ENCODE measurements around the gene CFAP299.

- TF ChIP-seq, protein P1, sequence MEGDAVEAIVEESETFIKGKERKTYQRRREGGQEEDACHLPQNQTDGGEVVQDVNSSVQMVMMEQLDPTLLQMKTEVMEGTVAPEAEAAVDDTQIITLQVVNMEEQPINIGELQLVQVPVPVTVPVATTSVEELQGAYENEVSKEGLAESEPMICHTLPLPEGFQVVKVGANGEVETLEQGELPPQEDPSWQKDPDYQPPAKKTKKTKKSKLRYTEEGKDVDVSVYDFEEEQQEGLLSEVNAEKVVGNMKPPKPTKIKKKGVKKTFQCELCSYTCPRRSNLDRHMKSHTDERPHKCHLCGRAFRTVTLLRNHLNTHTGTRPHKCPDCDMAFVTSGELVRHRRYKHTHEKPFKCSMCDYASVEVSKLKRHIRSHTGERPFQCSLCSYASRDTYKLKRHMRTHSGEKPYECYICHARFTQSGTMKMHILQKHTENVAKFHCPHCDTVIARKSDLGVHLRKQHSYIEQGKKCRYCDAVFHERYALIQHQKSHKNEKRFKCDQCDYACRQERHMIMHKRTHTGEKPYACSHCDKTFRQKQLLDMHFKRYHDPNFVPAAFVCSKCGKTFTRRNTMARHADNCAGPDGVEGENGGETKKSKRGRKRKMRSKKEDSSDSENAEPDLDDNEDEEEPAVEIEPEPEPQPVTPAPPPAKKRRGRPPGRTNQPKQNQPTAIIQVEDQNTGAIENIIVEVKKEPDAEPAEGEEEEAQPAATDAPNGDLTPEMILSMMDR (IDR thresholded peaks at IDR 0.05) = no peak
- no peak for TF ChIP-seq POLR2AphosphoS5 (IDR thresholded peaks at IDR 0.05)
- TF ChIP-seq POLR2A (IDR thresholded peaks at IDR 0.05; ENCODE audit: low read depth) = no peak
Observed at GRCh38 chr4:80967346-80967745, 631.8 kb downstream of the CFAP299 start.

Data from esophagus muscularis mucosa (tissue), 3 donors.